Activated CD4-positive, alpha-beta memory T cell treated with anti-CD3 and anti-CD28 coated beads, Interleukin-2, amount 10 ng/mL, durations not matched to agents 7 days and 5 days (primary cell): ENCODE data around the gene RAI14. TPM values are rescaled to one million over a fixed set of nuclear protein-coding genes. Genes with fewer than 3 reads are reported as not detected.

Source experiments
- CTCF ChIA-PET: fragments of 350-600 bp; sonication (Branson Sonifier 250); formaldehyde crosslinking; loops from one replicate; lab custom pipeline; 2021; ENCODE audit warnings: antibody characterized with exemption, inconsistent platforms; lab: Charles Lee
- POLR2A ChIA-PET: fragments of 350-600 bp; sonication (Branson Sonifier 250); formaldehyde crosslinking; loops from one replicate; lab custom pipeline; 2021; ENCODE audit warnings: antibody characterized with exemption; lab: Charles Lee
- DNase-seq: peaks from one replicate; pipeline ENCODE4 v3.0.0-alpha.2; 2020
- H3K27ac Mint-ChIP-seq: one replicate; pipeline ENCODE4 v1.8.0; 2021; ENCODE audit warnings: mild to moderate bottlenecking, mixed read lengths
- H3K27me3 Mint-ChIP-seq: one replicate; pipeline ENCODE4 v1.8.0; 2021; ENCODE audit warnings: mixed read lengths
- H3K36me3 Mint-ChIP-seq: one replicate; pipeline ENCODE4 v1.8.0; 2021; ENCODE audit warnings: low read depth, mixed read lengths
- H3K4me1 Mint-ChIP-seq: one replicate; pipeline ENCODE4 v1.8.0; 2021; ENCODE audit warnings: mixed read lengths
- H3K4me3 Mint-ChIP-seq: one replicate; pipeline ENCODE4 v1.8.0; 2021; ENCODE audit warnings: mild to moderate bottlenecking, mixed read lengths
- H3K9me3 Mint-ChIP-seq: one replicate; pipeline ENCODE4 v1.8.0; 2021; ENCODE audit warnings: mixed read lengths
- total RNA-seq, 2 experiments: library from RNA; stranded (reverse); gene quantifications; one replicate each; pipeline ENCODE4 v1.2.3, GENCODE V29; 2021

The RAI14 gene
- total RNA-seq, 2 experiments from 2014 or later: 0.76 to 1.0 TPM

DNA sequence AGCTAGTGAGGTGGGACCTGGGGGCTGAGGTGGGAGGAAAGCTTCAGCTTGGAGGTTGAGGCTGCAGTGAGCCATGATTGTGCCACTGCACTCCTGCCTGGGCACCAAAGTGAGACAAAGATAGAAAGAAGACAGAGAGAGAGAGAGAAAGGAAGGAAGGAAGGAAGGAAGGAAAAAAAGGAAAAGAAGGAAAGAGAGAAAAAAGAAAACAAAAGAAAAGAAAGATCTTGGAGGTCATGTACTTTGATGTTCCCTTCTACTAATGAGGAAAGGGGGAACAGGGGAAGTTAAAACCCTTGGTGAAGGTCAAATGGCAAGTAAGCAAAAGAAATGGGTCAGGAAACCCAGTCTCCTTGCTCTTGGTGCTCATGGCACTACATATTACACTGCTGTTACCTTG, 2.4 kb upstream of the RAI14 start:
- POLR2A ChIA-PET: no interaction called here
- DNase-seq: no peak
- Mint-ChIP-seq H3K36me3 (peaks cover 2% of the 10 kb centered on the region), H3K27ac (no peak overlapping the region), H3K4me1 (peaks cover 15% of the 10 kb centered on the region), H3K4me3 (no peak overlapping the region), H3K27me3 (peaks cover 44% of the 10 kb centered on the region), H3K9me3 (no peaks in the 10 kb centered on the region)
- CTCF ChIA-PET: interaction anchor here (0.7 kb wide), 1 partner anchor 927 kb away, joined by 3 read pairs; no protein-coding TSS in a partner anchor

DNA sequence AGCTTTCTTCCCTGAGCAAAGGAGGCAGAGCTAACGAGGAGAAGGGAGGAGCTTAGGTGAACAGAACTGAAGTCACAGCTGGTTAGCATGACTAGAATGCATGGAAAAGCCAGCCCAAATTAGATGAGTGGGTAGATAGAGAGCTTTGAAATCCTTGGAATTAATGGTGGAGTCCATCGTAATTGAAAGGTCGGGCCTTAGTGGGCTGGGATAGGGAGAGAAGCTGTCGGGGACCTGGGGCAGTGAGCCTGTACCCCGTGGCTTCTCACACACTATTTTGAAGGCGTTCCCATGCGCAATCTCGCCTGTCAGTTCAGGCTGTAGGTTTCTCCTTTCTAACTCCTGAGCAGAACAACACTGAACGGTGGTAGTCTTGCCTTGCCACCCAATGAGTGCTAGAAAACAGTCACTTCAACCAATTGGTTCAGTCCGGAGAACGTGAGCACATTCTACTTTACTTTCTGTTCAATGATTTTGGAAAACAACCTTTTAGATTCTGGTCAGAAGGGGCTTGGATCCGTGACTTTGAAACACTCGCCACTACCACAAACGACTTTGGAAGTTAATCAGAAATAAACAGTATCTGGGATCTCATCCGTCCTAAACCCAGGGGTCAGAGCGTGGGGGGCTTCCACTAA, 655 bp upstream of the RAI14 start:
- Mint-ChIP-seq H3K4me1 (peaks cover 15% of the 10 kb centered on the region), H3K9me3 (no peaks in the 10 kb centered on the region), H3K36me3 (peaks cover 2% of the 10 kb centered on the region), H3K27me3 (peaks cover 47% of the 10 kb centered on the region), H3K4me3 (peak overlapping the region; percentile 67), H3K27ac (no peak overlapping the region)
- CTCF ChIA-PET: no interaction called here
- POLR2A ChIA-PET: no interaction called here
- no peak for DNase-seq

DNA sequence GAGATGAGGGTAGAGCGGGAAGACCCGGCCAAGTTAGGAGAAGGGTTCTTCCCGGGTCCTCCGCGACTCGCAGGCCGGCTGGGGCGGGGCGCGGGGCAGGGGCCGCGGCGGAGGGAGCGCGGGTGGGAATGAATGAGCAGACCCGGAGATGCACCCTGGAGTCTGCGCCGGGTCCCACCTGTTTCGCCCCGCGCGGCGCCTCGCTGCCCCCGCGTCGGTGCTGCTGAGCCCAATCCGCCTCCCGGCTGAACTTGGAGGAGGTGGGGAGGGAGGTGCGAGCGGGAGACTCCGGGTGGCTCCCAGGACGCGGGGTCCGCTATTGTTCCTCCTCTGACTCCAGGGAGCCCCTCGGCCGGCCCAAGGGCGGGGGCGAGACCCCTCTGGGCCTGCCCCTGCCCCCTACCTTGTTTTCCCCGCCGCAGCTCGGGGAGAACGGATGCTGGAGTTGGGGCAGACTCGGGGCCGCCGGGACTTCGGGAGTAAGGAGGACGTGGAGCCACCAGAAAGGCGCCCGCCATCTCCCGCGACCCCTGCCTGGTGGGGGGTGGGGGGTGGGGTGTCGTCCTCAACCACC, 659 bp downstream of the RAI14 start:
- peaks cover 15% of the 10 kb centered on the region for H3K4me1 Mint-ChIP-seq
- H3K36me3 Mint-ChIP-seq: peaks cover 2% of the 10 kb centered on the region
- CTCF ChIA-PET: no interaction called here
- H3K27me3 Mint-ChIP-seq: peaks cover 45% of the 10 kb centered on the region
- peak overlapping the region; percentile 28 for H3K4me3 Mint-ChIP-seq
- no peak for DNase-seq
- POLR2A ChIA-PET: no interaction called here
- H3K27ac Mint-ChIP-seq: no peak overlapping the region
- H3K9me3 Mint-ChIP-seq: no peaks in the 10 kb centered on the region

DNA sequence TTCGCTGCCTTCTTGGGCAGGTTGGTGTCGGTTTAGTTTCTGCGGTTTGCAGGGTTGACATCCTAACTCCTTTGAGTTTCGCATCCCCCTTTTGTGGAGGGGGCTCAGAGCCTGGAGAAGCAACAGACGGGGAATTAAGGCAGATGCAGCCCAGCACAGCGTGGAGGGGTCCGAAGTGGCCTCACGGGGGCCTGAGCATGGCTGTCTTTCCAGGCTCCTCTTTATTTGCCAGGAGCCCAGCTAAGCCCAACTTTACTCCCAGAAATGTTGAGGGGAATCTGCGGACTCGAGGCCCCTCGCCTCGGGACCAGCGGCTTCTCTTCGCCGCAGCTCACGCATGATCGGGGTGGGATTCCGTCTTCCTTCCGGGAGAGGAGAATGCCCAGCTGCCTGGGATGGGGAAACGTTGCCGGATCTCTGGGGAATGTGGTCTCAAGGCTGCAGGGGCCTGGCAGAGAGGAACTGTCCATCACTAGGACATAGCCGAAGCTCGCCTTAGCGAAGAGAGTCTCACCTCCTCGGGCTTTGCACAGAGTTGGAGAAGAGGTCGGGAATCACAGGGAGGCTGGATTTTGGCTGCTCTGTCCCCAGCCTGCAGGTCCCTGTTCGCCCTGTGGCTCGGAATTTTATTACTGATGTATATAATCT, 1.3 kb downstream of the RAI14 start:
- ChIA-PET CTCF (interaction anchor here (0.6 kb wide), 1 partner anchor 156 kb away, joined by 3 read pairs; no protein-coding TSS in a partner anchor), POLR2A (no interaction called here)
- H3K27ac Mint-ChIP-seq: no peak overlapping the region
- peaks cover 2% of the 10 kb centered on the region for H3K36me3 Mint-ChIP-seq
- DNase-seq: no peak
- no peaks in the 10 kb centered on the region for H3K9me3 Mint-ChIP-seq
- H3K4me1 Mint-ChIP-seq: peaks cover 15% of the 10 kb centered on the region
- H3K27me3 Mint-ChIP-seq: peaks cover 43% of the 10 kb centered on the region
- H3K4me3 Mint-ChIP-seq: peak overlapping the region; percentile 27

DNA sequence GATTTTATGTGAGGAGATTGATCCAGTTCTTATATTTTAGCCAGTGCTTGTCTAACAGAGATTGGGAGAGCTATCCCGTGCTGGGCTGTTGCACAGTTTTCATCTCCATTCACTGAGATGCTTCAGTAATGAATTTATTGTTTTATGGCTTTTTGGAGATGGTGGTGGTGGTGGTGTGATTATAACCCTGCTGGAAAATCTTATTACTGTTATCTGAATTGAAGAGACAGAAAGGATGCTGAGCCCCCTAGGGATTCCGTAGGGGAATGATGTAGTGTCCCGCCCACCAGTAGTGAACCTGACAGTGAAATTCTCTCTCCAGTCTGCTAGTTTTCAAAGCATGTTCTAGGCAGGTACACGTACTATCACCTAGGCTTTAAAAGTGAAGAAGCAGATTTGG, 1.9 kb downstream of the RAI14 start:
- POLR2A ChIA-PET: no interaction called here
- H3K4me3 Mint-ChIP-seq: peak overlapping the region; percentile 27
- H3K27me3 Mint-ChIP-seq: peaks cover 41% of the 10 kb centered on the region

DNA sequence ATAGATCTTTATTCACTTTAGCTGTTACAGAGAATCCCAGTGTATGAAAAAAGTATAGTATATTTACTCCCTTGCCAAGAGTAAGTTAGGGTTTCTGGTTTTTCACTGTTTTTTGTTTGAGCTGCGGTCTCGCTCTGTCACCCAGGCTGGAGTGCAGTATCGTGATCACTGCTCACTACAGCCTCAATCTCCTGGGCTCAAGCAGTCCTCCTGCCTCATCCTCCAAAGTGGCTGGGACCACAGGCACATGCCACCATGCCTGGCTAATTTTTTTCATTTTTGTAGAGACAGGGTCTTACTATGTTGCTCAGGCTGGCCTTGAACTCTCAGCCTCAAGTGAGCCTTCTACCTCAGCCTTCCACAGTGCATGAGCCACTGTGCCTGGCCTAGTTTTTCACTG, 3.0 kb downstream of the RAI14 start:
- Mint-ChIP-seq H3K27me3 (peaks cover 31% of the 10 kb centered on the region), H3K4me1 (peaks cover 15% of the 10 kb centered on the region), H3K36me3 (peaks cover 2% of the 10 kb centered on the region), H3K4me3 (no peak overlapping the region), H3K9me3 (no peaks in the 10 kb centered on the region), H3K27ac (no peak overlapping the region)
- ChIA-PET CTCF (no interaction called here), POLR2A (no interaction called here)
- DNase-seq: no peak

More for the DNA sequence above, 1.9 kb downstream of the RAI14 start:
- CTCF ChIA-PET: interaction anchor here (0.6 kb wide), 1 partner anchor 155 kb away, joined by 3 read pairs; no protein-coding TSS in a partner anchor
- Mint-ChIP-seq H3K4me1 (peaks cover 15% of the 10 kb centered on the region), H3K9me3 (no peaks in the 10 kb centered on the region), H3K36me3 (peaks cover 2% of the 10 kb centered on the region), H3K27ac (no peak overlapping the region)
- no peak for DNase-seq

DNA sequence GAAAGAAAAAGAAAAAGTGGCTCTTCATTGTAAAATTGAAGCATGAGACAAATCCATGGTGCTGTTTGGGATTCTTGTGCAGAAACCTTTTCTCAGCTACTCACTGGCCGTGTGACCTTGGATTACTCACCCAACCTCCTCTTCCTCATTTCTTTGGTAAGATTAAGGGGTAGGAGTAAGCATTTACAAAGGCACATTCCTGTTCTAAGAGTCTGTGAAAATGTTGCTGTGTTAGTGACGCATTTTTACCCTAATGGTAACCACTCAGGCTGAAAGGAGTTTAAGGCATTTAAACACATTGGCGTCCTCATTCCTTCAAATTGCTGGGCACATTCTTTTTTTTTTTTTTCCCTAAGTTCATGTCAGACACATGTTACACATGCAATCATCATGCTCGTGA, 4.3 kb downstream of the RAI14 start:
- H3K4me1 Mint-ChIP-seq: peaks cover 12% of the 10 kb centered on the region
- no peak overlapping the region for H3K4me3 Mint-ChIP-seq
- ChIA-PET CTCF (no interaction called here), POLR2A (no interaction called here)
- no peaks in the 10 kb centered on the region for H3K9me3 Mint-ChIP-seq
- H3K27me3 Mint-ChIP-seq: peaks cover 18% of the 10 kb centered on the region
- no peak overlapping the region for H3K27ac Mint-ChIP-seq
- peaks cover 2% of the 10 kb centered on the region for H3K36me3 Mint-ChIP-seq
- DNase-seq: no peak

DNA sequence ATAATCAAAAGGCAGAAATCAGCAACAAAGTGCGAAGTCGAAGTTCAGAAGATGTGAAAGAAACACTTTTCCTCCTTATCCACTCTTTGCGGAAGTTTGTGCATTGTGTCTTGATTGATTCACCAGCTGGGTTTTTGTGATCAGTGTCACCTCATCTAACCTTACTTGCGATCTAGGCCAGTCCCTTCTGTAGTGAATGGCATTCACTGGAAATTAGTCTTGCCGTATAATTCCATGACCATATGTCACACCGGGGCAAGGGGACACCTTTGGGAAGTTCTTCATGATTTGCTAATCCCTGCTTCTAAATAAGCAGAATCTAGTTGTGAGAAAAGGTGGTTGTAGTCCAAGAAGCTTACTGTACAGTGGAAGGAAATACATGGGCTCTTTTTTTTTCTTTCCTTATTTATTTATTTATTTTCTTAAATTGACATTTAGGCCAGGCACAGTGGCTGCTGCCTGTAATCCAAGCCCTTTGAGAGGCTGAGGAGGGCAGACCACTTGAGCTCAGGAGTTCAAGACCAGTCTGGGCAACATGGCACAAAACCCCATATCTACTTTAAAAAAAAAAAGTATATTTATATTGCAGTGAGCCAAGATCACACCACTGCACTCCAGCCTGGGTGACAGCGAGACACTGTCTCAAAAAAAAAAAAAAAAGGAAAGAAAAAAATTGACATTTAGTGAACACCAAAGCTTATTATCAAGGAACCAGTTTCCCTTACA, 7.8 kb downstream of the RAI14 start:
- Mint-ChIP-seq H3K4me1 (no peaks in the 10 kb centered on the region), H3K9me3 (no peaks in the 10 kb centered on the region), H3K36me3 (no peaks in the 10 kb centered on the region), H3K27me3 (peaks cover under 1% of the 10 kb centered on the region), H3K27ac (no peak overlapping the region), H3K4me3 (no peak overlapping the region)
- no peak for DNase-seq
- CTCF ChIA-PET: no interaction called here
- POLR2A ChIA-PET: no interaction called here

DNA sequence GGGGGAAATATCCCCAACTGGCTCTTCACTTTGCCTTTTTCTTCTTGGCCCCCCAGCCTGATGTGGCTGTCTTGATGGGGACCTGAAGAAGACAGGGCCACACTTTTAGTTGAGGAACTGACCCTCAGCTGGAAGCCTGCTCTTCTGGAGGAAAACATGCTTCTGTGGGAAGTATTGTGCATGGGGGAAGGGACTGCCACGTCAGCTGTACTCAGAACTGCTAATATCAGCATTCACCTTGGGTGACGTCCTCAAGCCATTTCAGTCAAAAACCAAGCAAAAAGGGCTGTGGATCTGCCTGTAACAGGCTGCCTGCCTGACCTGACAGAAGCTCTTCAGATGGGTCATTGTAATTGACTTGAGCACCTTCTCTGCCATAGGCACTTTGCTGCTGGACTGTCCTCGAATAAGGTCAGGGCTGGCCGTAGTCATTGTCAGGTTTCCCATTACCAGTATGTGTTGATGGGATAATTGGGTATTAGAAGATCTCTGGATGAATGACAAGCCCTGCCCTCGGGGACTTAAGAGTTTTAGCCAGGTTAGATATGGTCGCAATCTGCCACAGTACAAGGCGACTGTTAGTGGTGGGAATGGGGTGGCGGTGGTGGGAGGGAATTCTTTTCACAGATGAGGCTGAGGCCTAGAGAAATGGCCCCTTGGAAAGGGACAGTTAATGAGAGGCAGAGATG, 10.4 kb downstream of the RAI14 start:
- no peak for DNase-seq
- Mint-ChIP-seq H3K9me3 (no peaks in the 10 kb centered on the region), H3K27ac (no peak overlapping the region), H3K27me3 (peaks cover 2% of the 10 kb centered on the region), H3K4me3 (no peak overlapping the region), H3K4me1 (no peaks in the 10 kb centered on the region), H3K36me3 (no peaks in the 10 kb centered on the region)
- ChIA-PET POLR2A (no interaction called here), CTCF (no interaction called here)

DNA sequence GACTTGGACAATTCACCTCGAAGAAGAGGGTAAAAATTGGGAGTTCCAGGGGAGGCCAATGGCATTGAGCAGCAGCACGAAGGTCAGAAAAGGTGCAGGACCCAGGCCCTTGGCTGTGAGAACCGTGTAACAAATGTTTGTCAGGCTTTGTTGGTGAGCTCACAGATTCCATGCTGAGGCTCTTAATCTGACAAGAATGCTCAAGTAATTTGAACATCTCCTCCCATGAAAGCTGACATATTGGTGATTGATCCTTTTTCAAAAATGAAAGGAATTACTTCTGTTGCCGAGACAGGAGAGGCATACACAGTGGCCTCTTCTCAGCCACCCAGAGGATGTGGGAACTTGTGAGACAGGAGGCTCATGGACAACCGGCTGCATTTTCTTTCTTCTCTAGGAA, 11.6 kb downstream of the RAI14 start:
- CTCF ChIA-PET: no interaction called here
- no peaks in the 10 kb centered on the region for H3K4me1 Mint-ChIP-seq
- no peak overlapping the region for H3K27ac Mint-ChIP-seq
- H3K4me3 Mint-ChIP-seq: no peak overlapping the region
- H3K9me3 Mint-ChIP-seq: no peaks in the 10 kb centered on the region
- no peak for DNase-seq
- POLR2A ChIA-PET: no interaction called here
- H3K27me3 Mint-ChIP-seq: peaks cover 2% of the 10 kb centered on the region
- no peaks in the 10 kb centered on the region for H3K36me3 Mint-ChIP-seq

DNA sequence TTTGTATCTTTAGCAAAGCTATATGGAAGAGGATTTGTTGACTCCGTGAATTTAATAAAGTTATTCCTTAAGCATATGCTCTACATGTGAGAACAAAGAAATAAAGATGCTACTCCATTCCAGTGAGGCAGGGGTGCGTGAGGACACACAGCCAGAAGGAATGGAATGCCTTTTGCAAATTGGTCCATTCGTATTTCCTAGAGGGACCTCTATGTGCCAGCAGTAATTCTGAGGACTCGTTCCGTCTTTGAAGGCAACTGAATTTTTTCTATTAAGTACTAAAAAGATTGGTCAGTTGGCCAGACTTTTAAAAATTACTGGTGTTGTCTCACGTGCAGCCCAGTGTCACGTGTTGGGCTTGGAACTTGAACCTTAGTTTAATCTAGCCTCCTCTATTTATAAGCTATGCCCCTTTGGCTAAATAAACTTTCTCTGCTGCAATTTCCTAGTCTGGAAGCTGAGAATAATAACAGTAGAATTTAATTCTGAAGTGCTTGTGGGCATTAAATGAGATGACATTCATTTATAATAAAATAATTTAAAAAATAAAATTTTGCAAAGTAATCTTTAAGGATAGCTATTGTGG, 13.9 kb downstream of the RAI14 start:
- ChIA-PET CTCF (no interaction called here), POLR2A (no interaction called here)
- H3K4me1 Mint-ChIP-seq: no peaks in the 10 kb centered on the region
- no peaks in the 10 kb centered on the region for H3K36me3 Mint-ChIP-seq
- no peaks in the 10 kb centered on the region for H3K9me3 Mint-ChIP-seq
- no peak overlapping the region for H3K4me3 Mint-ChIP-seq
- no peak for DNase-seq
- H3K27me3 Mint-ChIP-seq: peaks cover 2% of the 10 kb centered on the region
- no peak overlapping the region for H3K27ac Mint-ChIP-seq

DNA sequence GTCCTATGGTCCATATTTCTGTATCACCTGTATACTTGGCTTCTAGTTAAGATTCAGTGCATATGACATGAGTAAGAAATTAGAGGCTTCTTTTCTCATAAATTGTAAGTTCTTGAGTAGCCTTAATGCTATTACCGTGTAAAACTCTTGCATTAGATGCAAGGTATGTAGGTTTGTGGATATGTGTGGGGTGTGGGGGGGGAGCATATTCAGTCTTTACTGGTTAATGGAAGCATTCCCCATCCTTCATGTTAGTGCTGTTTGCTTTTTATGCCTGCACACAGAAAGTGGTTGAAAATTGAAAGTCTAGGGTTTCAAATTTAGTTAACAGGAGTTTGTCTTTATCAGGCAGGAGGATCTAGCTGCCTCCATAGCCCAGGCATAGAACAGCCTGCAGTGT, 16.1 kb downstream of the RAI14 start:
- H3K27ac Mint-ChIP-seq: no peak overlapping the region
- H3K9me3 Mint-ChIP-seq: no peaks in the 10 kb centered on the region
- H3K36me3 Mint-ChIP-seq: no peaks in the 10 kb centered on the region
- DNase-seq: no peak
- ChIA-PET POLR2A (no interaction called here), CTCF (no interaction called here)
- H3K27me3 Mint-ChIP-seq: peaks cover 2% of the 10 kb centered on the region
- no peaks in the 10 kb centered on the region for H3K4me1 Mint-ChIP-seq
- H3K4me3 Mint-ChIP-seq: no peak overlapping the region
